ENCODE data around the gene SGSM1. TPM values are rescaled to one million over a fixed set of nuclear protein-coding genes. Genes with fewer than 3 reads are reported as not detected.

Gene SGSM1
- total RNA-seq, 1 donor: 0.73 TPM

- H3K4me3 ChIP-seq (ENCODE audit: low read length): no peak overlapping the region
- no peaks in the 10 kb centered on the region for H3K4me1 ChIP-seq (ENCODE audit: insufficient read depth, low read length)
- H3K9me3 ChIP-seq (ENCODE audit: low read depth, low read length): no peaks in the 10 kb centered on the region
- no peaks in the 10 kb centered on the region for H3K27me3 ChIP-seq (ENCODE audit: insufficient read depth, low read length)
Measured at GRCh38 chr22:24789516-24789915, 16.5 kb upstream of the SGSM1 start.

GRCh38 chr22:24791362-24791761 is 14.6 kb upstream of the SGSM1 start:
- Histone ChIP-seq H3K4me1 (ENCODE audit: insufficient read depth, low read length) (no peaks in the 10 kb centered on the region), H3K27me3 (ENCODE audit: insufficient read depth, low read length) (no peaks in the 10 kb centered on the region), H3K4me3 (ENCODE audit: low read length) (no peak overlapping the region), H3K9me3 (ENCODE audit: low read depth, low read length) (no peaks in the 10 kb centered on the region)

GRCh38 chr22:24796056-24796455 is 10.0 kb upstream of the SGSM1 start:
- H3K4me3 ChIP-seq (ENCODE audit: low read length): no peak overlapping the region
- H3K27me3 ChIP-seq (ENCODE audit: insufficient read depth, low read length): no peaks in the 10 kb centered on the region
- H3K9me3 ChIP-seq (ENCODE audit: low read depth, low read length): no peaks in the 10 kb centered on the region
- no peaks in the 10 kb centered on the region for H3K4me1 ChIP-seq (ENCODE audit: insufficient read depth, low read length)

- Histone ChIP-seq H3K27me3 (ENCODE audit: insufficient read depth, low read length) (no peaks in the 10 kb centered on the region), H3K4me3 (ENCODE audit: low read length) (no peak overlapping the region), H3K9me3 (ENCODE audit: low read depth, low read length) (no peaks in the 10 kb centered on the region), H3K4me1 (ENCODE audit: insufficient read depth, low read length) (no peaks in the 10 kb centered on the region)
Measured at GRCh38 chr22:24796860-24797259, 9.2 kb upstream of the SGSM1 start.

GRCh38 chr22:24801901-24802465 is 4.0 kb upstream of the SGSM1 start:
- Histone ChIP-seq H3K4me1 (ENCODE audit: insufficient read depth, low read length) (peaks cover 10% of the 10 kb centered on the region), H3K4me3 (ENCODE audit: low read length) (no peak overlapping the region), H3K27me3 (ENCODE audit: insufficient read depth, low read length) (no peaks in the 10 kb centered on the region), H3K9me3 (ENCODE audit: low read depth, low read length) (no peaks in the 10 kb centered on the region)

GRCh38 chr22:24803064-24803542 is 2.9 kb upstream of the SGSM1 start:
- H3K9me3 ChIP-seq (ENCODE audit: low read depth, low read length): no peaks in the 10 kb centered on the region
- no peak overlapping the region for H3K4me3 ChIP-seq (ENCODE audit: low read length)
- no peaks in the 10 kb centered on the region for H3K27me3 ChIP-seq (ENCODE audit: insufficient read depth, low read length)
- H3K4me1 ChIP-seq (ENCODE audit: insufficient read depth, low read length): peaks cover 10% of the 10 kb centered on the region

GRCh38 chr22:24806663-24807001 is 621 bp downstream of the SGSM1 start:
- H3K4me1 ChIP-seq (ENCODE audit: insufficient read depth, low read length): peaks cover 10% of the 10 kb centered on the region
- peak overlapping the region; percentile 36 for H3K4me3 ChIP-seq (ENCODE audit: low read length)
- H3K27me3 ChIP-seq (ENCODE audit: insufficient read depth, low read length): no peaks in the 10 kb centered on the region
- H3K9me3 ChIP-seq (ENCODE audit: low read depth, low read length): no peaks in the 10 kb centered on the region

- no peaks in the 10 kb centered on the region for H3K27me3 ChIP-seq (ENCODE audit: insufficient read depth, low read length)
- peaks cover 10% of the 10 kb centered on the region for H3K4me1 ChIP-seq (ENCODE audit: insufficient read depth, low read length)
- no peak overlapping the region for H3K4me3 ChIP-seq (ENCODE audit: low read length)
- no peaks in the 10 kb centered on the region for H3K9me3 ChIP-seq (ENCODE audit: low read depth, low read length)
Measured at GRCh38 chr22:24807284-24807950, 1.4 kb downstream of the SGSM1 start.

- Histone ChIP-seq H3K9me3 (ENCODE audit: low read depth, low read length) (no peaks in the 10 kb centered on the region), H3K27me3 (ENCODE audit: insufficient read depth, low read length) (no peaks in the 10 kb centered on the region), H3K4me1 (ENCODE audit: insufficient read depth, low read length) (peaks cover 10% of the 10 kb centered on the region), H3K4me3 (ENCODE audit: low read length) (no peak overlapping the region)
Measured at GRCh38 chr22:24809331-24809730, 3.3 kb downstream of the SGSM1 start.

GRCh38 chr22:24810043-24810749 is 4.2 kb downstream of the SGSM1 start:
- no peak overlapping the region for H3K4me3 ChIP-seq (ENCODE audit: low read length)
- no peaks in the 10 kb centered on the region for H3K9me3 ChIP-seq (ENCODE audit: low read depth, low read length)
- peaks cover 10% of the 10 kb centered on the region for H3K4me1 ChIP-seq (ENCODE audit: insufficient read depth, low read length)
- H3K27me3 ChIP-seq (ENCODE audit: insufficient read depth, low read length): no peaks in the 10 kb centered on the region

GRCh38 chr22:24812950-24813775 is 7.2 kb downstream of the SGSM1 start:
- Histone ChIP-seq H3K27me3 (ENCODE audit: insufficient read depth, low read length) (no peaks in the 10 kb centered on the region), H3K4me3 (ENCODE audit: low read length) (no peak overlapping the region), H3K4me1 (ENCODE audit: insufficient read depth, low read length) (no peaks in the 10 kb centered on the region), H3K9me3 (ENCODE audit: low read depth, low read length) (no peaks in the 10 kb centered on the region)

GRCh38 chr22:24813861-24814770 is 8.1 kb downstream of the SGSM1 start:
- no peak overlapping the region for H3K4me3 ChIP-seq (ENCODE audit: low read length)
- no peaks in the 10 kb centered on the region for H3K27me3 ChIP-seq (ENCODE audit: insufficient read depth, low read length)
- H3K4me1 ChIP-seq (ENCODE audit: insufficient read depth, low read length): no peaks in the 10 kb centered on the region
- no peaks in the 10 kb centered on the region for H3K9me3 ChIP-seq (ENCODE audit: low read depth, low read length)

GRCh38 chr22:24816806-24817205 is 10.8 kb downstream of the SGSM1 start:
- Histone ChIP-seq H3K9me3 (ENCODE audit: low read depth, low read length) (no peaks in the 10 kb centered on the region), H3K4me1 (ENCODE audit: insufficient read depth, low read length) (no peaks in the 10 kb centered on the region), H3K27me3 (ENCODE audit: insufficient read depth, low read length) (no peaks in the 10 kb centered on the region), H3K4me3 (ENCODE audit: low read length) (no peak overlapping the region)

- no peaks in the 10 kb centered on the region for H3K9me3 ChIP-seq (ENCODE audit: low read depth, low read length)
- no peaks in the 10 kb centered on the region for H3K27me3 ChIP-seq (ENCODE audit: insufficient read depth, low read length)
- no peaks in the 10 kb centered on the region for H3K4me1 ChIP-seq (ENCODE audit: insufficient read depth, low read length)
- H3K4me3 ChIP-seq (ENCODE audit: low read length): no peak overlapping the region
Measured at GRCh38 chr22:24819487-24819886, 13.5 kb downstream of the SGSM1 start.

All from mononuclear cell (primary cell).